Measurements from ENCODE around the gene SPRED1. TPM values are rescaled to one million over a fixed set of nuclear protein-coding genes. Genes with fewer than 3 reads are reported as not detected.

The SPRED1 gene
- total RNA-seq, 1 donor: 32.6 TPM

DNA sequence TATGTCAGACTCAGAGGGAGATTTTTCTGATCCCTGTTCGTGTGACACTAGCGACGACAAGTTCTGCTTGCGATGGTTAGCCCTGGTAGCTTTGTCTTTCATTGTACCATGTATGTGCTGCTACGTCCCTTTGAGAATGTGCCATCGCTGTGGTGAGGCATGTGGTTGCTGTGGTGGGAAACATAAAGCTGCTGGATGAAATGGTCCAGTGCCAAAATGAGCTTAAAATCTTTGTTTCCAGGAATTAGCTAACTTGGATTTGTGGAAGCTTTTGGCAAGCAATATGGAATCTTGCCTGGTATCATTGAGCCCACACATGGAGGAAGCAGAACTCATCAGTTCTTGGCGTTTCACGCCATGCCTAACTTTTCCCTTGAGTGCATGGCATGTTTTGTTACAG is 98.8 kb downstream of the SPRED1 start:
- Histone ChIP-seq H3K79me2 (ENCODE audit: insufficient read depth, low read length) (peaks cover 23% of the 10 kb centered on the region), H4K20me1 (ENCODE audit: insufficient read depth, low read length) (peaks cover 3% of the 10 kb centered on the region), H3K27me3 (ENCODE audit: insufficient read depth, low read length) (no peaks in the 10 kb centered on the region), H3K4me1 (ENCODE audit: insufficient read depth, low read length) (no peaks in the 10 kb centered on the region), H3K27ac (ENCODE audit: low read depth, low read length) (no peak overlapping the region), H3K36me3 (ENCODE audit: insufficient read depth, low read length) (peaks cover 30% of the 10 kb centered on the region), H3K4me2 (ENCODE audit: insufficient read depth, low read length) (no peak overlapping the region), H2AFZ (ENCODE audit: low read length) (no peak overlapping the region), H3K9me3 (ENCODE audit: low read depth, low read length) (no peaks in the 10 kb centered on the region), H3K4me3 (ENCODE audit: insufficient read depth, low read length) (no peak overlapping the region)
- TF ChIP-seq, protein P1, sequence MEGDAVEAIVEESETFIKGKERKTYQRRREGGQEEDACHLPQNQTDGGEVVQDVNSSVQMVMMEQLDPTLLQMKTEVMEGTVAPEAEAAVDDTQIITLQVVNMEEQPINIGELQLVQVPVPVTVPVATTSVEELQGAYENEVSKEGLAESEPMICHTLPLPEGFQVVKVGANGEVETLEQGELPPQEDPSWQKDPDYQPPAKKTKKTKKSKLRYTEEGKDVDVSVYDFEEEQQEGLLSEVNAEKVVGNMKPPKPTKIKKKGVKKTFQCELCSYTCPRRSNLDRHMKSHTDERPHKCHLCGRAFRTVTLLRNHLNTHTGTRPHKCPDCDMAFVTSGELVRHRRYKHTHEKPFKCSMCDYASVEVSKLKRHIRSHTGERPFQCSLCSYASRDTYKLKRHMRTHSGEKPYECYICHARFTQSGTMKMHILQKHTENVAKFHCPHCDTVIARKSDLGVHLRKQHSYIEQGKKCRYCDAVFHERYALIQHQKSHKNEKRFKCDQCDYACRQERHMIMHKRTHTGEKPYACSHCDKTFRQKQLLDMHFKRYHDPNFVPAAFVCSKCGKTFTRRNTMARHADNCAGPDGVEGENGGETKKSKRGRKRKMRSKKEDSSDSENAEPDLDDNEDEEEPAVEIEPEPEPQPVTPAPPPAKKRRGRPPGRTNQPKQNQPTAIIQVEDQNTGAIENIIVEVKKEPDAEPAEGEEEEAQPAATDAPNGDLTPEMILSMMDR (IDR thresholded peaks at IDR 0.05; ENCODE audit: extremely low read depth, low read depth, low read length): no peak
- no peak for DNase-seq (ENCODE audit: insufficient read length, low spot score, missing footprints)

DNA sequence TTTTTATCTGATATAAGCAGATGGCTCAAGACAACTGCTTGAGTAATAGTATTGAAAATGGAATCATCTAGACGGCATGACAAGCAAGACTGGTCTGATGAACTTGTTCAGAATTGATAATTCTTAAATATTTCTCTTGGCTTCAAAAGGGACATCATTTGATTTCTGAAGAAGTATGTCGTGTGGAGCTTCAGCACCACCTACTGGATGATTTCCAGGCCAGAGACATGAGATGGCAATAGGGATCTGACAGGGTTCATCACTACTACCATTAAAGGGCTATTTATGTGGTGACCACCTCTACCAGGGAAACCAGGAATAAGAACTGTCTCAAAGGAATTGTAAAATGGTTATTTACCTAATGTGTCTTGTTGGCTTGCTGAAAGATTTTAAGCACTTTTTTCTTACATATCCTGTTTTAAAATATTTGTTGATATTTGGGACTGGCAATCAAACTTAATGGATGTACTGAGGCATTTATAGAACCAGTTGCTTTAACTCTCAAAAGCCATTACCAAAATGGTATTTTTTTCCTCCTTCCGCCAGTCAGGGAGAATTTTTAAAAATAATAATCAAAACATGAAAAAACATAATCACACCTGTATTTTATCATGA is 101.8 kb downstream of the SPRED1 start:
- Histone ChIP-seq H3K79me2 (ENCODE audit: insufficient read depth, low read length) (peaks cover 7% of the 10 kb centered on the region), H2AFZ (ENCODE audit: low read length) (no peak overlapping the region), H3K27ac (ENCODE audit: low read depth, low read length) (no peak overlapping the region), H3K27me3 (ENCODE audit: insufficient read depth, low read length) (no peaks in the 10 kb centered on the region), H3K9me3 (ENCODE audit: low read depth, low read length) (no peaks in the 10 kb centered on the region), H3K36me3 (ENCODE audit: insufficient read depth, low read length) (peaks cover 29% of the 10 kb centered on the region), H3K4me1 (ENCODE audit: insufficient read depth, low read length) (no peaks in the 10 kb centered on the region), H3K4me3 (ENCODE audit: insufficient read depth, low read length) (no peak overlapping the region), H4K20me1 (ENCODE audit: insufficient read depth, low read length) (peaks cover 3% of the 10 kb centered on the region), H3K4me2 (ENCODE audit: insufficient read depth, low read length) (no peak overlapping the region)
- DNase-seq (ENCODE audit: insufficient read length, low spot score, missing footprints): peak; percentile 57
- TF ChIP-seq, protein P1 (IDR thresholded peaks at IDR 0.05; ENCODE audit: extremely low read depth, low read depth, low read length): peak; percentile 76

DNA sequence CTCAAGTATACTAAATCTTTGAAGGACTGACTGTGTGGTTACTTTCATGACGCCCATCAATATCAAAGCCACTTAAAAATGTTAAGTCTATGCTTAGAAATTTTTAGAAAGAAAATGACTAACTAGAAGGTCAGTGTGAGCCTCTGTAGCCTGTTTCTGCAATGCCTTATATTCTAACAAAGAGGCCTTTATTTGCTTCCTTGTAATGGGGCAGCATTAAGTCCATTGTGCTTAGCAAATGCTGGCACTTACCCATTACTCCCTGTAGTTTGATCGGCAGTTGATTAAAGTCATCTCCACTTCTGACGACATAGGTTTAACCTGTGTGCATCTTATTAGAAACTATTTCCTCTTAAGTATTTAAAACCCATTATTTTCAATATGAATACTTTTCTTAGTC is 109.7 kb downstream of the SPRED1 start:
- DNase-seq (ENCODE audit: insufficient read length, low spot score, missing footprints): peak; percentile 46
- Histone ChIP-seq H4K20me1 (ENCODE audit: insufficient read depth, low read length) (no peaks in the 10 kb centered on the region), H3K79me2 (ENCODE audit: insufficient read depth, low read length) (no peaks in the 10 kb centered on the region), H3K36me3 (ENCODE audit: insufficient read depth, low read length) (no peaks in the 10 kb centered on the region), H3K4me1 (ENCODE audit: insufficient read depth, low read length) (peaks cover 2% of the 10 kb centered on the region), H3K4me2 (ENCODE audit: insufficient read depth, low read length) (no peak overlapping the region), H3K27ac (ENCODE audit: low read depth, low read length) (no peak overlapping the region), H3K4me3 (ENCODE audit: insufficient read depth, low read length) (no peak overlapping the region), H2AFZ (ENCODE audit: low read length) (no peak overlapping the region), H3K9me3 (ENCODE audit: low read depth, low read length) (no peaks in the 10 kb centered on the region), H3K27me3 (ENCODE audit: insufficient read depth, low read length) (no peaks in the 10 kb centered on the region)
- TF ChIP-seq, protein P1 (IDR thresholded peaks at IDR 0.05; ENCODE audit: extremely low read depth, low read depth, low read length): no peak

DNA sequence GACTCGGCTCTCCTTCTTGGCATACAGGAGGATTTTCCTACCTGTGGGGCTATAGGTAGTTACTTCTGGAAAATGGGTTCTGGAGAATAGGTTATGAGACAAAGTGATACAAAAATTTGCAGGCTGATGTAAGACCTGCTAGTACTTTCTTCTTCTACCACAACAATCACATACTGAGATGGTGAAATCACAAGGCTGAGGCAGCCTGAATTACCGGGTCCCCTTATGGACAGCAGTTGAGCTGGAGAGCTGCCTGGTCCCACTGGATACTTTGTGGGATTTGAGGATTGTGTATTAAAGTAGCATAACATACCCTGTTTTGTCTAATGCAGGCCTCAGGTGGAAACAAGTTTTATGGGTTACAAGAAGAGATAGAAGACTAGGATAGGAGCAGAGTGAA is 114.8 kb downstream of the SPRED1 start:
- Histone ChIP-seq H3K27me3 (ENCODE audit: insufficient read depth, low read length) (no peaks in the 10 kb centered on the region), H3K36me3 (ENCODE audit: insufficient read depth, low read length) (no peaks in the 10 kb centered on the region), H2AFZ (ENCODE audit: low read length) (no peak overlapping the region), H3K4me1 (ENCODE audit: insufficient read depth, low read length) (no peaks in the 10 kb centered on the region), H3K4me2 (ENCODE audit: insufficient read depth, low read length) (no peak overlapping the region), H3K79me2 (ENCODE audit: insufficient read depth, low read length) (no peaks in the 10 kb centered on the region), H3K27ac (ENCODE audit: low read depth, low read length) (no peak overlapping the region), H4K20me1 (ENCODE audit: insufficient read depth, low read length) (no peaks in the 10 kb centered on the region), H3K4me3 (ENCODE audit: insufficient read depth, low read length) (no peak overlapping the region), H3K9me3 (ENCODE audit: low read depth, low read length) (no peaks in the 10 kb centered on the region)
- TF ChIP-seq, protein P1 (IDR thresholded peaks at IDR 0.05; ENCODE audit: extremely low read depth, low read depth, low read length): no peak
- DNase-seq (ENCODE audit: insufficient read length, low spot score, missing footprints): peak; percentile 32

Data from osteoblast (primary cell).